ENCODE measurements around the gene DTNB. TPM values are rescaled to one million over a fixed set of nuclear protein-coding genes. Genes with fewer than 3 reads are reported as not detected.

Gene DTNB
- total and polyA plus RNA-seq, 2 donors (not counting 1 experiment from before 2014, with no cell fraction given) = 5.1 to 5.4 TPM

GRCh38 chr2:25331686-25332365, 341.6 kb downstream of the DTNB start:
- Histone ChIP-seq H3K4me3 (replicated peaks in 1 of 4; ENCODE audit: control extremely low read depth in 1 of 4, insufficient read depth in 1 of 4, low read depth in 3 of 4, low read length in 4 of 4) (no peak overlapping the region), H3K4me2 (ENCODE audit: extremely low read depth, insufficient read depth, low read length) (no peak overlapping the region), H4K20me1 (ENCODE audit: control insufficient read depth, extremely low read depth, insufficient read depth, low read length) (no peaks in the 10 kb centered on the region), H3K9ac (ENCODE audit: insufficient read depth, low read length) (no peak overlapping the region), H3K4me1 (ENCODE audit: control insufficient read depth, extremely low read depth, insufficient read depth, low read length) (no peaks in the 10 kb centered on the region), H3K79me2 (ENCODE audit: control insufficient read depth, insufficient read depth, low read length) (no peaks in the 10 kb centered on the region), H3K27ac (ENCODE audit: insufficient read depth, low read length) (no peak overlapping the region), H3K27me3 (ENCODE audit: control insufficient read depth, insufficient read depth, low read length) (no peaks in the 10 kb centered on the region), H3K36me3 (ENCODE audit: control insufficient read depth, insufficient read depth, low read length) (no peaks in the 10 kb centered on the region), H2AFZ (ENCODE audit: low read length) (no peak overlapping the region), H3K9me3 (ENCODE audit: control insufficient read depth, insufficient read depth, low read depth, low read length) (no peaks in the 10 kb centered on the region)
- TF ChIP-seq EZH2 (IDR thresholded peaks at IDR 0.05; ENCODE audit: low read length, missing control alignments) (no peak), CTCF (conservative IDR thresholded peaks at IDR 0.05 in 1 of 2, IDR thresholded peaks at IDR 0.05 in 1 of 2; ENCODE audit: low read depth in 1 of 2, low read length in 2 of 2) (no peak)
- no peak for DNase-seq (ENCODE audit: low read depth in 2 of 2)

DNA sequence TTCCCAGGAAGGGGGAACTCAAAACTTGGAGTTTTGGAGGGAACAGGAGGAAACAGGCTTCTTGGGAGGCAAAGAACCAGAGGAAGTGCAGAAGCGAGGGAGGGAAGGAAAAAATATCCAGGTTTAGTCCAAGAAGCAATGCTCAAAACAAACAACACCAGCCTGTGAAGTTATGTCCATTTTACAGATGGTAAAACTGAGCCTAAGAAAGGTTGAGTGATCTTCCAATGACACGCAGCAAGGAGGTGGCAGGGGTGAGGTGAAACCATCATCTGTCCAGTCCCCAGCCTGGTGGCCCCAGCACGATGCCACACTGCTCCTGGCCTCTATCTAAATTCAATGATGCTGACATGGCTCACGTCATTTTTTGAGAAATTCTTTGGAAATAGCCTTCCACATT, 342.4 kb downstream of the DTNB start:
- no peaks in the 10 kb centered on the region for H3K36me3 ChIP-seq (ENCODE audit: control insufficient read depth, insufficient read depth, low read length)
- H3K9me3 ChIP-seq (ENCODE audit: control insufficient read depth, insufficient read depth, low read depth, low read length) = no peaks in the 10 kb centered on the region
- H3K4me3 ChIP-seq (replicated peaks in 1 of 4; ENCODE audit: control extremely low read depth in 1 of 4, insufficient read depth in 1 of 4, low read depth in 3 of 4, low read length in 4 of 4) = no peak overlapping the region
- H2AFZ ChIP-seq (ENCODE audit: low read length) = no peak overlapping the region
- no peak overlapping the region for H3K27ac ChIP-seq (ENCODE audit: insufficient read depth, low read length)
- no peaks in the 10 kb centered on the region for H4K20me1 ChIP-seq (ENCODE audit: control insufficient read depth, extremely low read depth, insufficient read depth, low read length)
- H3K4me1 ChIP-seq (ENCODE audit: control insufficient read depth, extremely low read depth, insufficient read depth, low read length) = no peaks in the 10 kb centered on the region
- no peak for DNase-seq (ENCODE audit: low read depth in 2 of 2)
- no peaks in the 10 kb centered on the region for H3K79me2 ChIP-seq (ENCODE audit: control insufficient read depth, insufficient read depth, low read length)
- H3K27me3 ChIP-seq (ENCODE audit: control insufficient read depth, insufficient read depth, low read length) = no peaks in the 10 kb centered on the region
- H3K4me2 ChIP-seq (ENCODE audit: extremely low read depth, insufficient read depth, low read length) = no peak overlapping the region
- no peak overlapping the region for H3K9ac ChIP-seq (ENCODE audit: insufficient read depth, low read length)
- TF ChIP-seq CTCF (conservative IDR thresholded peaks at IDR 0.05 in 1 of 2, IDR thresholded peaks at IDR 0.05 in 1 of 2; ENCODE audit: low read depth in 1 of 2, low read length in 2 of 2) (no peak), EZH2 (IDR thresholded peaks at IDR 0.05; ENCODE audit: low read length, missing control alignments) (no peak)

GRCh38 chr2:25330273-25330672, 343.1 kb downstream of the DTNB start:
- Histone ChIP-seq H3K4me3 (replicated peaks in 1 of 4; ENCODE audit: control extremely low read depth in 1 of 4, insufficient read depth in 1 of 4, low read depth in 3 of 4, low read length in 4 of 4) (no peak overlapping the region), H2AFZ (ENCODE audit: low read length) (no peak overlapping the region), H3K4me2 (ENCODE audit: extremely low read depth, insufficient read depth, low read length) (no peak overlapping the region), H3K4me1 (ENCODE audit: control insufficient read depth, extremely low read depth, insufficient read depth, low read length) (peaks cover under 1% of the 10 kb centered on the region), H4K20me1 (ENCODE audit: control insufficient read depth, extremely low read depth, insufficient read depth, low read length) (no peaks in the 10 kb centered on the region), H3K36me3 (ENCODE audit: control insufficient read depth, insufficient read depth, low read length) (no peaks in the 10 kb centered on the region), H3K9me3 (ENCODE audit: control insufficient read depth, insufficient read depth, low read depth, low read length) (no peaks in the 10 kb centered on the region), H3K27me3 (ENCODE audit: control insufficient read depth, insufficient read depth, low read length) (no peaks in the 10 kb centered on the region), H3K79me2 (ENCODE audit: control insufficient read depth, insufficient read depth, low read length) (no peaks in the 10 kb centered on the region), H3K9ac (ENCODE audit: insufficient read depth, low read length) (no peak overlapping the region), H3K27ac (ENCODE audit: insufficient read depth, low read length) (no peak overlapping the region)
- TF ChIP-seq EZH2 (IDR thresholded peaks at IDR 0.05; ENCODE audit: low read length, missing control alignments) (no peak), CTCF (conservative IDR thresholded peaks at IDR 0.05 in 1 of 2, IDR thresholded peaks at IDR 0.05 in 1 of 2; ENCODE audit: low read depth in 1 of 2, low read length in 2 of 2) (no peak)
- DNase-seq (ENCODE audit: low read depth in 2 of 2) = no peak

Data from fibroblast of lung (primary cell).